GM06990 (cell line): ENCODE measurements around the gene TMX3.
A peak's percentile ranks its signal among the peaks of the same experiment; 100 is the strongest.

ENCODE experiments used
- DNase-seq: peaks from one replicate; pipeline ENCODE4 v3.0.0-alpha.2; 2011; ENCODE audit not compliant: insufficient read length; ENCODE audit errors: extremely low read depth
- H3K27me3 ChIP-seq: replicated peaks from 2 replicates; pipeline ENCODE4 v1.6.0; 2011; ENCODE audit warnings: low read length; ENCODE audit not compliant: control insufficient read depth, insufficient read depth
- H3K36me3 ChIP-seq: 2 replicates; pipeline ENCODE4 v1.5.1; 2011; ENCODE audit warnings: low read length; ENCODE audit not compliant: control insufficient read depth, insufficient read depth
- H3K4me3 ChIP-seq: replicated peaks from 2 replicates; pipeline ENCODE4 v1.5.1; 2011; ENCODE audit warnings: low read depth, mild to moderate bottlenecking, control low read depth, low read length
- TF ChIP-seq, protein P1 (sequence below): IDR thresholded peaks from 2 replicates; pipeline ENCODE4 v1.5.1; 2011; ENCODE audit warnings: low read length, control low read depth, mild to moderate bottlenecking, inconsistent platforms; ENCODE audit not compliant: insufficient read depth, poor library complexity, severe bottlenecking

Gene TMX3

GRCh38 chr18:68667121-68667520 lies 47.8 kb downstream of the TMX3 start:
- TF ChIP-seq, protein P1, sequence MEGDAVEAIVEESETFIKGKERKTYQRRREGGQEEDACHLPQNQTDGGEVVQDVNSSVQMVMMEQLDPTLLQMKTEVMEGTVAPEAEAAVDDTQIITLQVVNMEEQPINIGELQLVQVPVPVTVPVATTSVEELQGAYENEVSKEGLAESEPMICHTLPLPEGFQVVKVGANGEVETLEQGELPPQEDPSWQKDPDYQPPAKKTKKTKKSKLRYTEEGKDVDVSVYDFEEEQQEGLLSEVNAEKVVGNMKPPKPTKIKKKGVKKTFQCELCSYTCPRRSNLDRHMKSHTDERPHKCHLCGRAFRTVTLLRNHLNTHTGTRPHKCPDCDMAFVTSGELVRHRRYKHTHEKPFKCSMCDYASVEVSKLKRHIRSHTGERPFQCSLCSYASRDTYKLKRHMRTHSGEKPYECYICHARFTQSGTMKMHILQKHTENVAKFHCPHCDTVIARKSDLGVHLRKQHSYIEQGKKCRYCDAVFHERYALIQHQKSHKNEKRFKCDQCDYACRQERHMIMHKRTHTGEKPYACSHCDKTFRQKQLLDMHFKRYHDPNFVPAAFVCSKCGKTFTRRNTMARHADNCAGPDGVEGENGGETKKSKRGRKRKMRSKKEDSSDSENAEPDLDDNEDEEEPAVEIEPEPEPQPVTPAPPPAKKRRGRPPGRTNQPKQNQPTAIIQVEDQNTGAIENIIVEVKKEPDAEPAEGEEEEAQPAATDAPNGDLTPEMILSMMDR, result no peak
- Histone ChIP-seq H3K36me3 (no peaks in the 10 kb centered on the region), H3K4me3 (no peak overlapping the region), H3K27me3 (no peaks in the 10 kb centered on the region)
- DNase-seq, result no peak

DNA sequence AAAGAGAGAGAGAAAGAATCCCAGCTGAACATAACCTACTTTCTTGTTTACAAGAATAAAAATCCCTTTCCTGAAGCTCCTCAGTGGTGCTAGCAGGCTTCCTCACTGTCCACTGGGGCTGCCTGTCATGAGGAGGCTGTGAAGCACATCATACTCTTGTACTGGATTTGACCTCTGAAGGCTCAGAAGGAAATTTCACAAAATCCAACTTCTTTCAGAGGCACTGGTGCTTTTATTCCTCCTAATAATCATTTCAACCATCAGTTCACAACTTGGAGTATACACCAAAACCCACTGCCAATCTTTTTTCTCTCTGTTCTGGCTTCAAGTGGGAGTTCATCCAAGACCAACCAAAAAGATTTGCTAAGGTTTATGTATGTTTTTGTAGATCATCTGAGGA lies 48.5 kb downstream of the TMX3 start:
- TF ChIP-seq, protein P1, result no peak
- no peak for DNase-seq
- no peaks in the 10 kb centered on the region for H3K36me3 ChIP-seq
- H3K27me3 ChIP-seq, result no peaks in the 10 kb centered on the region
- H3K4me3 ChIP-seq, result no peak overlapping the region

DNA sequence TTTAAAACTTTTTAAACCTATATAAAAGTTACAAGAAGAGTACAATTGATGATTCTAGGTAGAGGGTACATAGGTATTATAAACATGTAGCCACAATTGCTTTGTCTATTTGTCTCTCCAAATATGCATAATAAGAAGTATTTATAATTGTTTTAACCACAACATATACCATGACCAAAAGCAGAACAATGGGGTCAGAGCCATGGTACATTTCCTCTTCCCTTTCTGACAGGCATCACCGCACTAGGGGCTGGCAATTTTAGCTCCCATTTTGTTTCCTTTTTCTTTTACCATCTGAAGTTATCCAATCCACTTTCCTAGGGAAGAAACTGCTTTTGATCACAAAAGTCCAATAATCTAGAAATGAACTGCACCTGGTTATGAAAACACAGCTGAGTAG lies 49.3 kb downstream of the TMX3 start:
- TF ChIP-seq, protein P1, result no peak
- no peak for DNase-seq

DNA sequence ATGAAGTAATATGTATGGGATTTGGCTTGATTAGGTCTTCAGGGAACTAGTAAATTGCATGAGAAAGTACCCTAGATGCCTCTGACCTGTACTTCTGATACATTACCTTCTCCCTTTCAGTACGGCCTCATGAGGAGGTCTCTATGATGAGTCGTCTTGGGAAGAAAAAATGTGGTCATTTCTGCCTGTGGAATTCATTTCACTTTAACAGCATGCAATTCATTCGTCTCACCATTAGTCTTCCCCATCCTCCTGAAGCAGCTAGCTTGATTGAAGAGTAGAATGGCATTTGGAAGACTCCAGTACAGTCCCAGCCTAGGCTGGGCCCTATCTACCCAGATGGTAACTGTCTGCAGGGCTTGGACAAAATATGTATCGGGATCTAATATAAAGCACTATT lies 52.2 kb downstream of the TMX3 start:
- Histone ChIP-seq H3K27me3 (no peaks in the 10 kb centered on the region), H3K4me3 (no peak overlapping the region), H3K36me3 (no peaks in the 10 kb centered on the region)
- TF ChIP-seq, protein P1, result no peak
- DNase-seq, result no peak

More for the DNA sequence above, 49.3 kb downstream of the TMX3 start:
- H3K4me3 ChIP-seq, result no peak overlapping the region
- H3K27me3 ChIP-seq, result no peaks in the 10 kb centered on the region
- H3K36me3 ChIP-seq, result no peaks in the 10 kb centered on the region

GRCh38 chr18:68660354-68661183 lies 54.3 kb downstream of the TMX3 start:
- Histone ChIP-seq H3K27me3 (no peaks in the 10 kb centered on the region), H3K4me3 (no peak overlapping the region), H3K36me3 (no peaks in the 10 kb centered on the region)
- TF ChIP-seq, protein P1, result peak; percentile 51
- DNase-seq, result no peak
